Measurements from ENCODE around the gene MTIF2.
A peak's percentile ranks its signal among the peaks of the same experiment; 100 is the strongest.
"Not testable (repeated sequence)": the region's sequence is repeated elsewhere in the genome, so short reads cannot be mapped to it uniquely, and the experiment has no call there.

Gene MTIF2

GRCh38 chr2:55232863-55233657, 36.0 kb downstream of the MTIF2 start:
- H3K36me3 Mint-ChIP-seq (ENCODE audit: low read depth): peaks cover 54% of the 10 kb centered on the region
- no peaks in the 10 kb centered on the region for H3K27me3 Mint-ChIP-seq
- peaks cover 40% of the 10 kb centered on the region for H3K4me1 Mint-ChIP-seq (ENCODE audit: low read depth)
- peak overlapping the region; percentile 97 for H3K27ac Mint-ChIP-seq
- H3K9me3 Mint-ChIP-seq: no peaks in the 10 kb centered on the region
- intact Hi-C loops (cut with micrococcal nuclease): loop anchor here (5.0 to 10.0 kb wide), 3 partner anchors 34 to 384 kb away; partner anchors contain the start of genes CFAP36, MTIF2 and PPP4R3B
- peak overlapping the region; percentile 99 for H3K4me3 Mint-ChIP-seq

GRCh38 chr2:55232084-55232862, 36.8 kb downstream of the MTIF2 start, which contains the start of the genes CLHC1 and RPS27A:
TSS of gene CLHC1 (minus strand) at chr2:55232293. CDS start at chr2:55222411, 9,882 bp downstream.
TSS of gene RPS27A (plus strand) at chr2:55232688. CDS start at chr2:55232825, 137 bp downstream.
- Mint-ChIP-seq H3K36me3 (ENCODE audit: low read depth) (peaks cover 47% of the 10 kb centered on the region), H3K4me3 (peak within 1 kb of the TSS; percentile 99)
- intact Hi-C loops (cut with micrococcal nuclease): loop anchor here (5.0 to 10.0 kb wide), 3 partner anchors 35 to 385 kb away; partner anchors contain the start of genes CFAP36, MTIF2 and PPP4R3B

DNA sequence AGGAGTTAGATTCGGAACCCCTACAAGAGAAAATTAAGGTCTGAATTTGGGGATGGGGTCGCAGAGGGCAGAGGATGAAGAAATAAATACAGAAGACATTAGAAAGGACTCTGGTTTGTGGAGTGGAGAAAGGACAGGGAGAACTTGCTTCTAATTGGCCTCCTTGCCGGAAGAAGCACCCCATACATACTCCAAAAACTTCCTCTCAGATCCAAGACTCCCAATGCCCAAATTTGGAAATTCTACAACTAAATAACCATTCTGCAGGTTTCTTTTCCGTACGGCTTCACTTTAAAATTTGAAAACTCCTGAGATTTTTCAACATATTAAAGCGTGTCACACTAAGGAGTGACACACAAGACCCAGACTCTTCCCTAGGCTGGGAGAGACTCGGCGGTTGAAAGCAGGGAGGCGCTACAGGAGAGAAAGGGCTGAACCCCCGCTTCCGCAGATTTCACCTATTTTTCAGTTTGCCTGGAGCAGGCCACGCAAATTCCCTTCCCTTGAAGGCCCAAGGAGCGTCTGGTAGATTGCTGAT, 37.4 kb downstream of the MTIF2 start:
- intact Hi-C loops (cut with micrococcal nuclease): loop anchor here (5.0 to 10.0 kb wide), 3 partner anchors 36 to 386 kb away; partner anchors contain the start of genes CFAP36, MTIF2 and PPP4R3B
- no peaks in the 10 kb centered on the region for H3K9me3 Mint-ChIP-seq
- peaks cover 48% of the 10 kb centered on the region for H3K4me1 Mint-ChIP-seq (ENCODE audit: low read depth)
- no peaks in the 10 kb centered on the region for H3K27me3 Mint-ChIP-seq
- peak overlapping the region; percentile 97 for H3K27ac Mint-ChIP-seq
- H3K4me3 Mint-ChIP-seq: peak overlapping the region; percentile 99
- H3K36me3 Mint-ChIP-seq (ENCODE audit: low read depth): peaks cover 47% of the 10 kb centered on the region

More at GRCh38 chr2:55232084-55232862, 36.8 kb downstream of the MTIF2 start, which contains the start of the genes CLHC1 and RPS27A:
- Mint-ChIP-seq H3K4me1 (ENCODE audit: low read depth) (peaks cover 47% of the 10 kb centered on the region), H3K27ac (peak within 1 kb of the TSS; percentile 97), H3K27me3 (no peaks in the 10 kb centered on the region), H3K9me3 (no peaks in the 10 kb centered on the region)

GRCh38 chr2:55230551-55230950, 38.5 kb downstream of the MTIF2 start:
- intact Hi-C loops (cut with micrococcal nuclease): loop anchor here (5.0 to 10.0 kb wide), 3 partner anchors 37 to 387 kb away; partner anchors contain the start of genes CFAP36, MTIF2 and PPP4R3B
- H3K27ac Mint-ChIP-seq: no peak overlapping the region
- no peaks in the 10 kb centered on the region for H3K27me3 Mint-ChIP-seq
- peaks cover 39% of the 10 kb centered on the region for H3K36me3 Mint-ChIP-seq (ENCODE audit: low read depth)
- no peak overlapping the region for H3K4me3 Mint-ChIP-seq
- peaks cover 51% of the 10 kb centered on the region for H3K4me1 Mint-ChIP-seq (ENCODE audit: low read depth)
- no peaks in the 10 kb centered on the region for H3K9me3 Mint-ChIP-seq

- Mint-ChIP-seq H3K4me1 (ENCODE audit: low read depth) (peaks cover 51% of the 10 kb centered on the region), H3K27ac (peak overlapping the region; percentile 30), H3K27me3 (no peaks in the 10 kb centered on the region), H3K36me3 (ENCODE audit: low read depth) (peaks cover 25% of the 10 kb centered on the region), H3K4me3 (no peak overlapping the region), H3K9me3 (no peaks in the 10 kb centered on the region)
- intact Hi-C loops (cut with micrococcal nuclease): no loop called here
Observed at GRCh38 chr2:55229221-55229620, 39.8 kb downstream of the MTIF2 start.

DNA sequence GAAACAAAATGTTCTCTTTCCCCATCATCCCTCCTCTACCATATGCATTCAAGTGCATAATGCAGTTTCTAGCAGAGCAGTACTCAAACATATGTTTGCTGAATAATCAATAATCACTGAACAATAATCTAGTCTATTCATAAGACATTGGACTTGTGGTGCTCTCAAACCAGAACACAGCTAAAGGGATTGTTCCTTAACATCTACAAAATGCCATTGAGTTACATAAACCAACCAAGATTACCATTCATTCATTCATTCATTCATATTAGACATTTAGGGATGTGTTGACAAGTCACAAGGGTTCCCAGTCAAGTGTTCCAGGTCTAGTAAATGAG, 40.8 kb downstream of the MTIF2 start:
- peaks cover 43% of the 10 kb centered on the region for H3K4me1 Mint-ChIP-seq (ENCODE audit: low read depth)
- peaks cover 15% of the 10 kb centered on the region for H3K36me3 Mint-ChIP-seq (ENCODE audit: low read depth)
- peak overlapping the region; percentile 77 for H3K27ac Mint-ChIP-seq
- intact Hi-C loops (cut with micrococcal nuclease): no loop called here
- H3K4me3 Mint-ChIP-seq: no peak overlapping the region
- H3K9me3 Mint-ChIP-seq: no peaks in the 10 kb centered on the region
- no peaks in the 10 kb centered on the region for H3K27me3 Mint-ChIP-seq

DNA sequence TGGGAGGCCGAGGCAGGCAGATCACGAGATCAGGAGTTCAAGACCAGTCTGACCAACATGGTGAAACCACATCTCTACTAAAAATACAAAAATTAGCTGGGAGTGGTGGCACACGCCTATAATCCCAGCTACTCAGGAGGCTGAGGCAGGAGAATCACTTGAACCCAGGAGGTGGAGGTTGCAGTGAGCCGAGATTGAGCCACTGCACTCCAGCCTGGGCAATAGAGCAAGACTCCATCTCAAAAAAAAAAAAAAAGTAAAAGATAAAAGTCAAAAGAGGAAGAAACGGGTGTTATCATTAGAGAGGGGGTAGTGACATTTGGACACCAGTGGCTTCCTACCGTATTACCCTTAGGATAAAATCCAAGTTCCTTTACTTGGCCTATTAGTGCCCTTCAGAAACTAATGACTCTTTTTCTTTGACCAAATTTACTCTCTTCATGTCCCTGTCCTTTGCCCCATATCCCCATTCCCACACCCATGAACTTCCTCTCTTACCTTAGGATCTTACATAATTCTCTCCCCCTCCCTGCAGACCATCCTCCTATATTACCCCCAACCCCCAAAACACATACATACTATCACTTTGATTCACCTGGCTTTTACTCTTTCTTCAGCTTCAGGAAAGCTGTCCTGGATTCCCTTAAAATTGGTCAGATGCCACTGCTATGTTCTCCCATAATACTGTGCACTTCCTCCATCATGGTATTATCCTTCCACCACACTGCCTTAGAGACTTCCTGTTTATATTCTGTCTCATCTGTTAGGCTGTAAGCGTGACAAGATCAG, 41.4 kb downstream of the MTIF2 start:
- not testable (repeated sequence) for H3K36me3 Mint-ChIP-seq (ENCODE audit: low read depth); H3K27me3 Mint-ChIP-seq
- peaks cover 42% of the 10 kb centered on the region for H3K4me1 Mint-ChIP-seq (ENCODE audit: low read depth)

GRCh38 chr2:55225481-55226020, 43.5 kb downstream of the MTIF2 start:
- no peak overlapping the region for H3K4me3 Mint-ChIP-seq
- no peak overlapping the region for H3K27ac Mint-ChIP-seq

More for the DNA sequence above, 41.4 kb downstream of the MTIF2 start:
- peak overlapping the region; percentile 17 for H3K4me3 Mint-ChIP-seq
- H3K9me3 Mint-ChIP-seq; intact Hi-C loops (cut with micrococcal nuclease): not testable (repeated sequence)
- H3K27ac Mint-ChIP-seq: peak overlapping the region; percentile 77

DNA sequence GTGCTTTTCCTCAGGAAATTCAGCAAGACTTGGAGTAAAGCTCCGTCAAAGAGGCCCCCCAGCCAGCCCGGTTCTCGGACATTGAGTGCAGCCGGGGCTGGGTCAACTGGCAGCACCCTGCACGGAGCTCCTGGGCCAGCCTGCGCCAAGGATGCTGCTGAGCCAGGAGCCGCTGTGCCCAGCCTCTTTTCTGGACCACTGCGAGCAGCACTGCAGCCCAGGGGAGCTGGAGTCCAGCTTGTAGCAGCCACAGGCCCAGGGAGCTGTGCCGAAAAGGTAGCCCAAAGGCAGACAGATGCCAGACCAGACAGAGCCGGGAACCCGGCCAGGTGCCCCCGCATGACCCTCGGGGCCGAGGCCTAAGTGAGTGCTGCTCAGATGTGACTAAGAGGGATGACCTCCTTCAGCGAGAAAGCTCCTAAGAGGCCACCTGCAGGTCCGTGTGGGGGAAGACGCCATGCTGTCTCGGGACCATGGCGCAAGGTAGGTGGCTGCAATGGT, 44.2 kb downstream of the MTIF2 start:
- no peaks in the 10 kb centered on the region for H3K36me3 Mint-ChIP-seq (ENCODE audit: low read depth)
- no peaks in the 10 kb centered on the region for H3K27me3 Mint-ChIP-seq
- intact Hi-C loops (cut with micrococcal nuclease): no loop called here
- peaks cover 22% of the 10 kb centered on the region for H3K4me1 Mint-ChIP-seq (ENCODE audit: low read depth)
- H3K9me3 Mint-ChIP-seq: no peaks in the 10 kb centered on the region
- no peak overlapping the region for H3K27ac Mint-ChIP-seq
- no peak overlapping the region for H3K4me3 Mint-ChIP-seq

More at GRCh38 chr2:55225481-55226020, 43.5 kb downstream of the MTIF2 start:
- Mint-ChIP-seq H3K36me3 (ENCODE audit: low read depth) (no peaks in the 10 kb centered on the region), H3K27me3 (no peaks in the 10 kb centered on the region), H3K4me1 (ENCODE audit: low read depth) (peaks cover 26% of the 10 kb centered on the region), H3K9me3 (no peaks in the 10 kb centered on the region)
- intact Hi-C loops (cut with micrococcal nuclease): no loop called here

GRCh38 chr2:55223958-55224760, 44.9 kb downstream of the MTIF2 start:
- H3K27ac Mint-ChIP-seq: peak overlapping the region; percentile 83
- no peaks in the 10 kb centered on the region for H3K36me3 Mint-ChIP-seq (ENCODE audit: low read depth)
- peaks cover 22% of the 10 kb centered on the region for H3K4me1 Mint-ChIP-seq (ENCODE audit: low read depth)
- peak overlapping the region; percentile 80 for H3K4me3 Mint-ChIP-seq
- no peaks in the 10 kb centered on the region for H3K27me3 Mint-ChIP-seq
- intact Hi-C loops (cut with micrococcal nuclease): no loop called here
- no peaks in the 10 kb centered on the region for H3K9me3 Mint-ChIP-seq

DNA sequence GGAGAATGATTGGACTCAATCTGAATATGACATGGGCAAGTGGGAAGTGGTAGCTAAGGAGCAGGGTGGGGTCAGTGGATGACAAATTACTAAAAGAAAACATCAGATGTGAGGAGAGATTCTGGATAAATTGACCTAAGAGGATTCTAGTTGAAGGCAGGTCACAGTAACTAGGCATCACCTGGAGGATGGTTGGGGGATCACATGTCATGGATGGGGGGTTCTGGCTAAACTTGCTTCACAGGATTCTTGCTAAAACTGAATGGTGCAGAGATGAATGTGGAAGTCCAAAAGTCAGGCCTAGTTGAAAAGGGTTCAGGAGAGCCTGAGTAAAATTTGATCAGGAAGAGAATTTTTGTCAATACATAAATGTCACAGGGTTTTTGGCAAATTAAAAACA, 55.2 kb downstream of the MTIF2 start:
- Mint-ChIP-seq H3K27me3 (no peaks in the 10 kb centered on the region), H3K4me3 (no peak overlapping the region), H3K4me1 (ENCODE audit: low read depth) (peaks cover 6% of the 10 kb centered on the region), H3K27ac (no peak overlapping the region), H3K36me3 (ENCODE audit: low read depth) (no peaks in the 10 kb centered on the region), H3K9me3 (no peaks in the 10 kb centered on the region)
- intact Hi-C loops (cut with micrococcal nuclease): no loop called here

DNA sequence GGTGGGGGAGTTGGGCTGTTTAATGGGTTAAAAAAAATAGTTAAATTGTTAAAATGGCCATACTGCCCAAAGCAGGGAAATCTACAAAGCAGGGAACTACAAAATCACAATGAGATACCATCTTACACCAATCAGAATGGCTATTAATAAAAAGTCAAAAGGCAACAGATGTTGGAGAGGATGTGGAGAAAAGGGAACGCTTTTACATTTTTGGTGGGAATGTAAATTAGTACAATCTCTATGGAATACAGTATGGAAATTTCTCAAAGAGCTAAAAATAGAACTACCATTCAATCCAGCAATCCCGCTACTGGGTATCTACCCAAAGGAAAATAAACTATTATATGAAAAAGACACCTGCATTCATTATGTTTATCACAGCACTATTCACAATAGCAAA, 64.1 kb downstream of the MTIF2 start:
- intact Hi-C loops (cut with micrococcal nuclease): no loop called here
- no peaks in the 10 kb centered on the region for H3K4me1 Mint-ChIP-seq (ENCODE audit: low read depth)
- H3K9me3 Mint-ChIP-seq: peaks cover 17% of the 10 kb centered on the region

More for the DNA sequence above, 64.1 kb downstream of the MTIF2 start:
- no peak overlapping the region for H3K27ac Mint-ChIP-seq
- H3K36me3 Mint-ChIP-seq (ENCODE audit: low read depth): no peaks in the 10 kb centered on the region
- H3K27me3 Mint-ChIP-seq: no peaks in the 10 kb centered on the region
- no peak overlapping the region for H3K4me3 Mint-ChIP-seq

Measured in dendritic cell treated with granulocyte-macrophage colony-stimulating factor and Interleukin-4, amounts not matched to agents 40 ng/mL and 50 ng/mL, for 4 days (primary cell).